H9 (cell line): ENCODE data around the gene C1orf198. TPM values are rescaled to one million over a fixed set of nuclear protein-coding genes. Genes with fewer than 3 reads are reported as not detected.

Experiments
- DNase-seq: peaks from one replicate; pipeline ENCODE4 v3.0.0-alpha.2; 2017
- H2AFZ ChIP-seq: one replicate; pipeline ENCODE4 v1.6.1; 2013; ENCODE audit warnings: mild to moderate bottlenecking, low read length, control low read depth, moderate library complexity
- H2AK5ac ChIP-seq: 2 replicates; pipeline ENCODE4 v1.6.1; 2013; ENCODE audit warnings: low read length, control low read depth, mixed read lengths; ENCODE audit not compliant: insufficient read length
- H2BK120ac ChIP-seq: one replicate; pipeline ENCODE4 v1.6.1; 2013; ENCODE audit warnings: low read depth, mild to moderate bottlenecking, low read length, control low read depth, inconsistent platforms; ENCODE audit not compliant: poor library complexity, severe bottlenecking
- H2BK12ac ChIP-seq: 2 replicates; pipeline ENCODE4 v1.6.1; 2013; ENCODE audit warnings: low read length, control low read depth, mixed read lengths, low read depth; ENCODE audit not compliant: insufficient read length
- H2BK15ac ChIP-seq: 2 replicates; pipeline ENCODE4 v1.6.1; 2013; ENCODE audit warnings: low read depth, low read length, control low read depth
- H2BK20ac ChIP-seq: one replicate; pipeline ENCODE4 v1.6.1; 2013; ENCODE audit warnings: low read depth, mild to moderate bottlenecking, low read length, control low read depth, inconsistent platforms; ENCODE audit not compliant: poor library complexity, severe bottlenecking
- H2BK5ac ChIP-seq: 2 replicates; pipeline ENCODE4 v1.6.1; 2013; ENCODE audit warnings: low read length, control low read depth, mixed read lengths; ENCODE audit not compliant: insufficient read length
- H3K14ac ChIP-seq: 2 replicates; pipeline ENCODE4 v1.6.1; 2013; ENCODE audit warnings: low read length, control low read depth; ENCODE audit not compliant: insufficient read depth
- H3K18ac ChIP-seq: 2 replicates; pipeline ENCODE4 v1.6.1; 2013; ENCODE audit warnings: low read depth, mild to moderate bottlenecking, mixed read lengths, low read length, control low read depth; ENCODE audit not compliant: insufficient read length
- H3K23ac ChIP-seq: 2 replicates; pipeline ENCODE4 v1.6.1; 2013; ENCODE audit warnings: low read length, control low read depth, mixed read lengths, low read depth; ENCODE audit not compliant: insufficient read length
- H3K23me2 ChIP-seq: 2 replicates; pipeline ENCODE4 v1.6.1; 2013; ENCODE audit warnings: low read depth, mild to moderate bottlenecking, mixed read lengths, low read length, control low read depth; ENCODE audit not compliant: insufficient read length, poor library complexity, severe bottlenecking
- H3K27ac ChIP-seq: 2 replicates; pipeline ENCODE4 v1.5.1; 2013; ENCODE audit warnings: low read length, control low read depth, mixed read lengths, low read depth; ENCODE audit not compliant: insufficient read length
- H3K27me3 ChIP-seq: 2 replicates; pipeline ENCODE4 v1.6.1; 2013; ENCODE audit warnings: low read length, control low read depth, inconsistent platforms; ENCODE audit not compliant: insufficient read depth
- H3K4ac ChIP-seq: 2 replicates; pipeline ENCODE4 v1.6.1; 2013; ENCODE audit warnings: low read depth, mild to moderate bottlenecking, control low read depth, inconsistent platforms, low read length, moderate library complexity
- H3K4me1 ChIP-seq: 2 replicates; pipeline ENCODE4 v1.6.1; 2013; ENCODE audit warnings: low read length, control low read depth, inconsistent platforms; ENCODE audit not compliant: insufficient read depth
- H3K4me2 ChIP-seq: 2 replicates; pipeline ENCODE4 v1.6.1; 2013; ENCODE audit warnings: low read length, control low read depth, mixed read lengths; ENCODE audit not compliant: insufficient read length, insufficient read depth
- H3K56ac ChIP-seq: 2 replicates; pipeline ENCODE4 v1.6.1; 2013; ENCODE audit warnings: low read depth, mild to moderate bottlenecking, mixed read lengths, low read length, control low read depth; ENCODE audit not compliant: insufficient read length
- H3K79me1 ChIP-seq: 2 replicates; pipeline ENCODE4 v1.6.1; 2013; ENCODE audit warnings: low read depth, mild to moderate bottlenecking, moderate library complexity, low read length, control low read depth, inconsistent platforms; ENCODE audit not compliant: insufficient read depth, poor library complexity, severe bottlenecking
- H3K79me2 ChIP-seq: 2 replicates; pipeline ENCODE4 v1.6.1; 2013; ENCODE audit warnings: low read length, control low read depth, inconsistent platforms; ENCODE audit not compliant: insufficient read depth
- H3K9ac ChIP-seq: 2 replicates; pipeline ENCODE4 v1.6.1; 2013; ENCODE audit warnings: low read length, control low read depth, mixed read lengths; ENCODE audit not compliant: insufficient read length; ENCODE audit errors: extremely low read depth
- H3K9me3 ChIP-seq: one replicate; pipeline ENCODE4 v1.6.1; 2013; ENCODE audit warnings: low read depth, low read length, inconsistent platforms; ENCODE audit not compliant: control insufficient read depth
- H3T11ph ChIP-seq: one replicate; pipeline ENCODE4 v1.6.1; 2013; ENCODE audit warnings: mild to moderate bottlenecking, low read length, control low read depth, inconsistent platforms
- H4K20me1 ChIP-seq: one replicate; pipeline ENCODE4 v1.6.1; 2013; ENCODE audit not compliant: control insufficient read depth, insufficient read length, insufficient read depth
- H4K5ac ChIP-seq: 2 replicates; pipeline ENCODE4 v1.6.1; 2013; ENCODE audit warnings: low read depth, mild to moderate bottlenecking, mixed read lengths, low read length, control low read depth; ENCODE audit not compliant: insufficient read length
- H4K8ac ChIP-seq: replicated peaks from 2 replicates; pipeline ENCODE4 v1.6.1; 2013; ENCODE audit warnings: low read length, control low read depth, mixed read lengths, low read depth; ENCODE audit not compliant: insufficient read length
- H4K91ac ChIP-seq: 2 replicates; pipeline ENCODE4 v1.6.1; 2013; ENCODE audit warnings: low read depth, mild to moderate bottlenecking, moderate library complexity, mixed read lengths, low read length, control low read depth; ENCODE audit not compliant: insufficient read length
- H3K27ac Mint-ChIP-seq, 3 experiments: 2 replicates in 2 of 3; 3 replicates in 1 of 3; pipeline ENCODE4 v1.8.0; 2020 to 2021; ENCODE audit warnings: mixed read lengths in 3 of 3, mild to moderate bottlenecking in 1 of 3, moderate library complexity in 1 of 3
- H3K27me3 Mint-ChIP-seq: 2 replicates; pipeline ENCODE4 v1.8.0; 2021; ENCODE audit warnings: low read depth, mild to moderate bottlenecking, moderate library complexity, mixed read lengths
- H3K36me3 Mint-ChIP-seq, 3 experiments: 2 replicates in 2 of 3; 3 replicates in 1 of 3; pipeline ENCODE4 v1.8.0; 2020 to 2021; ENCODE audit warnings: low read depth in 3 of 3, mixed read lengths in 3 of 3; ENCODE audit not compliant: insufficient read depth in 1 of 3
- H3K4me1 Mint-ChIP-seq, 2 experiments: 2 replicates each; pipeline ENCODE4 v1.8.0; 2020; ENCODE audit warnings: mixed read lengths in 2 of 2
- H3K4me3 Mint-ChIP-seq, 2 experiments: 2 replicates in 1 of 2; 3 replicates in 1 of 2; pipeline ENCODE4 v1.8.0; 2020 to 2021; ENCODE audit warnings: mild to moderate bottlenecking in 2 of 2, mixed read lengths in 2 of 2, moderate library complexity in 1 of 2
- H3K9me3 Mint-ChIP-seq, 2 experiments: 2 replicates in 1 of 2; 3 replicates in 1 of 2; pipeline ENCODE4 v1.8.0; 2020; ENCODE audit warnings: mild to moderate bottlenecking in 2 of 2, mixed read lengths in 2 of 2, moderate library complexity in 1 of 2
- CTCF ChIP-seq: fragments of 200-600 bp; sonication (generic); conservative IDR thresholded peaks from 3 replicates; pipeline ENCODE4 v1.8.0; 2021; ENCODE audit warnings: antibody characterized with exemption, mild to moderate bottlenecking
- WGBS: extraction: QIAGEN DNeasy Blood & Tissue Kit; methylation state at CpG from one replicate; pipeline ENCODE4 v1.1.7; 2013; ENCODE audit warnings: missing lambda C conversion rate, low lambda C conversion rate, mixed read lengths; ENCODE audit not compliant: insufficient read length; ENCODE audit errors: extremely low coverage; 5-methylcytosine and 5-hydroxymethylcytosine counted together
- total RNA-seq: library from RNA; stranded (reverse); gene quantifications from 2 replicates; pipeline ENCODE4 v1.2.1, GENCODE V29; 2021

The C1orf198 gene
- total RNA-seq, 1 experiment from 2014 or later, result 28.9 TPM

- Histone ChIP-seq H2AK5ac (no peak overlapping the region), H3K9me3 (no peaks in the 10 kb centered on the region), H3K4me1 (no peaks in the 10 kb centered on the region), H3K79me1 (no peaks in the 10 kb centered on the region), H3K27me3 (no peaks in the 10 kb centered on the region), H2BK15ac (no peak overlapping the region), H3K56ac (no peak overlapping the region), H2AFZ (no peak overlapping the region), H3K18ac (no peak overlapping the region), H2BK120ac (no peak overlapping the region), H3K27ac (no peak overlapping the region), H2BK12ac (no peak overlapping the region), H3K4me2 (no peak overlapping the region), H2BK20ac (no peak overlapping the region), H3K23me2 (no peaks in the 10 kb centered on the region), H4K5ac (no peak overlapping the region), H4K8ac (no peak overlapping the region), H3K14ac (no peak overlapping the region), H3K9ac (no peak overlapping the region), H3K4ac (no peak overlapping the region), H3K23ac (no peak overlapping the region), H2BK5ac (no peak overlapping the region), H4K20me1 (no peaks in the 10 kb centered on the region), H4K91ac (no peak overlapping the region), H3T11ph (no peak overlapping the region), H3K79me2 (no peaks in the 10 kb centered on the region)
- H3K36me3 Mint-ChIP-seq, result no peaks in the 10 kb centered on the region; a peak in 1 of 7 replicates
- no peak for DNase-seq
- no peaks in the 10 kb centered on the region for H3K4me1 Mint-ChIP-seq
- no peak overlapping the region for H3K4me3 Mint-ChIP-seq
- TF ChIP-seq CTCF, result no peak
- H3K27me3 Mint-ChIP-seq, result peaks cover 4% of the 10 kb centered on the region; the same call in 1 of the 2 replicates
- H3K9me3 Mint-ChIP-seq, result no peaks in the 10 kb centered on the region
- WGBS, result no CpG with 5 or more reads among the region's 2 CpGs
- no peak overlapping the region for H3K27ac Mint-ChIP-seq
Measured at GRCh38 chr1:230906226-230906625, 37.9 kb upstream of the C1orf198 start.
